Natural killer cell (primary cell): Measurements from ENCODE around the gene ZNF783. TPM values are rescaled to one million over a fixed set of nuclear protein-coding genes. Genes with fewer than 3 reads are reported as not detected.

Source experiments
- ATAC-seq, 3 donors: fragments of 150-1000 bp in 2 of 3; fragments of 200-7000 bp in 1 of 3; cut with Tn5 transposase; 1 replicate in 1 of 3; 2 replicates in 2 of 3; pipeline ENCODE4 v1.10.0; 2021; ENCODE audit warnings: mild to moderate bottlenecking in 2 of 3, moderate library complexity in 2 of 3
- DNase-seq, 2 donors: peaks; one replicate each; pipeline versions ENCODE4 v3.0.0 to v3.0.0-alpha.2; 2013 to 2021; ENCODE audit warnings: mixed read lengths in 1 of 2
- H3K27ac ChIP-seq: one replicate; pipeline ENCODE4 v1.5.1; 2013; ENCODE audit warnings: mild to moderate bottlenecking, low read length
- H3K27me3 ChIP-seq: one replicate; pipeline ENCODE4 v1.6.1; 2013; ENCODE audit warnings: low read length; ENCODE audit not compliant: control insufficient read depth, insufficient read depth
- H3K36me3 ChIP-seq: one replicate; pipeline ENCODE4 v1.6.1; 2013; ENCODE audit warnings: low read length; ENCODE audit not compliant: control insufficient read depth, insufficient read depth
- H3K4me1 ChIP-seq: one replicate; pipeline ENCODE4 v1.6.1; 2013; ENCODE audit warnings: low read length; ENCODE audit not compliant: control insufficient read depth, insufficient read depth
- H3K4me3 ChIP-seq: one replicate; pipeline ENCODE4 v1.5.1; 2013; ENCODE audit warnings: low read length
- H3K9me3 ChIP-seq: one replicate; pipeline ENCODE4 v1.6.1; 2013; ENCODE audit warnings: low read length; ENCODE audit not compliant: control insufficient read depth, insufficient read depth
- H3K27ac Mint-ChIP-seq, 2 donors: one replicate each; pipeline ENCODE4 v1.8.0; 2022; ENCODE audit warnings: mild to moderate bottlenecking in 2 of 2, mixed read lengths in 2 of 2, moderate library complexity in 1 of 2
- H3K27me3 Mint-ChIP-seq, 2 donors: one replicate each; pipeline ENCODE4 v1.8.0; 2022; ENCODE audit warnings: low read depth in 2 of 2, mixed read lengths in 2 of 2
- H3K36me3 Mint-ChIP-seq: one replicate; pipeline ENCODE4 v1.8.0; 2022; ENCODE audit warnings: mixed read lengths
- H3K4me1 Mint-ChIP-seq, 2 donors: one replicate each; pipeline ENCODE4 v1.8.0; 2022; ENCODE audit warnings: mixed read lengths in 2 of 2
- H3K4me3 Mint-ChIP-seq: one replicate; pipeline ENCODE4 v1.8.0; 2022; ENCODE audit warnings: mild to moderate bottlenecking, moderate library complexity, mixed read lengths
- H3K9me3 Mint-ChIP-seq, 2 donors: one replicate each; pipeline ENCODE4 v1.8.0; 2022; ENCODE audit warnings: mixed read lengths in 2 of 2
- CTCF ChIP-seq: fragments of 200-600 bp; IDR thresholded peaks from one replicate; pipeline ENCODE4 v1.8.0; 2022; ENCODE audit warnings: antibody characterized with exemption
- WGBS: methylation state at CpG from one replicate; pipeline ENCODE4 v1.1.7; 2013; ENCODE audit warnings: missing lambda C conversion rate; ENCODE audit not compliant: insufficient coverage; 5-methylcytosine and 5-hydroxymethylcytosine counted together
- intact Hi-C: fragments of 100-400 bp; cut with micrococcal nuclease; formaldehyde crosslinking; loops from one replicate; pipeline ENCODE4 v1.14.2; 2022
- total RNA-seq, 4 donors: library from RNA; stranded (reverse); fragments of 120-200 nt in 1 of 4; gene quantifications; one replicate each; pipeline versions ENCODE4 v1.2.3 to v1.2.4, GENCODE V29; 2013 to 2022

The ZNF783 gene
- total RNA-seq, 3 donors from 2014 or later (not counting 1 experiment from before 2014, with no cell fraction given), result 24.0 to 29.8 (median 28.3) TPM

- no peaks in the 10 kb centered on the region for H3K36me3 Mint-ChIP-seq
- H3K4me1 ChIP-seq, result no peaks in the 10 kb centered on the region
- ATAC-seq (no peak), DNase-seq (no peak)
- WGBS, result 95% methylated on average over 6 of the region's 6 CpGs
- no peak overlapping the region for H3K4me3 Mint-ChIP-seq
- no peaks in the 10 kb centered on the region for H3K9me3 ChIP-seq
- no peak overlapping the region for H3K4me3 ChIP-seq
- no peak overlapping the region for H3K27ac ChIP-seq
- H3K27me3 ChIP-seq, result no peaks in the 10 kb centered on the region
- intact Hi-C loops, result no loop called here
- no peaks in the 10 kb centered on the region for H3K27me3 Mint-ChIP-seq
- no peaks in the 10 kb centered on the region for H3K9me3 Mint-ChIP-seq
- H3K4me1 Mint-ChIP-seq, result peaks cover 8 to 14% of the 10 kb centered on the region in 2 donors
- no peak for TF ChIP-seq CTCF
- H3K27ac Mint-ChIP-seq, result peak overlapping the region in 1 of 2 donors; percentile 14
- H3K36me3 ChIP-seq, result peaks cover 56% of the 10 kb centered on the region
Measured at GRCh38 chr7:149217570-149217969, 44.4 kb upstream of the ZNF783 start.

GRCh38 chr7:149218469-149219420 is 43.3 kb upstream of the ZNF783 start:
- no peak overlapping the region for H3K27ac ChIP-seq
- Mint-ChIP-seq H3K4me3 (no peak overlapping the region), H3K27ac (peak overlapping the region; percentile 22 to 45), H3K9me3 (no peaks in the 10 kb centered on the region), H3K4me1 (peaks cover 8 to 14% of the 10 kb centered on the region in 2 donors), H3K36me3 (no peaks in the 10 kb centered on the region), H3K27me3 (no peaks in the 10 kb centered on the region)
- H3K9me3 ChIP-seq, result no peaks in the 10 kb centered on the region
- H3K4me1 ChIP-seq, result no peaks in the 10 kb centered on the region
- ATAC-seq (no peak), DNase-seq (no peak)
- H3K27me3 ChIP-seq, result no peaks in the 10 kb centered on the region
- TF ChIP-seq CTCF, result no peak
- 91% methylated on average over 10 of the region's 10 CpGs for WGBS
- intact Hi-C loops, result no loop called here
- no peak overlapping the region for H3K4me3 ChIP-seq
- peaks cover 52% of the 10 kb centered on the region for H3K36me3 ChIP-seq

- Histone ChIP-seq H3K4me1 (no peaks in the 10 kb centered on the region), H3K4me3 (no peak overlapping the region), H3K9me3 (no peaks in the 10 kb centered on the region), H3K27me3 (no peaks in the 10 kb centered on the region), H3K27ac (no peak overlapping the region), H3K36me3 (peaks cover 36% of the 10 kb centered on the region)
- no peaks in the 10 kb centered on the region for H3K9me3 Mint-ChIP-seq
- no peak for DNase-seq
- no peaks in the 10 kb centered on the region for H3K36me3 Mint-ChIP-seq
- peaks cover 8 to 14% of the 10 kb centered on the region in 2 donors for H3K4me1 Mint-ChIP-seq
- intact Hi-C loops, result no loop called here
- ATAC-seq, result no peak
- no peaks in the 10 kb centered on the region for H3K27me3 Mint-ChIP-seq
- 94% methylated on average over 6 of the region's 6 CpGs for whole genome bisulfite sequencing
- H3K27ac Mint-ChIP-seq, result no peak overlapping the region
- TF ChIP-seq CTCF, result no peak
- no peak overlapping the region for H3K4me3 Mint-ChIP-seq
Measured at GRCh38 chr7:149220534-149220933, 41.5 kb upstream of the ZNF783 start.
